Amygdala (tissue), 56 donors: Measurements from ENCODE around the gene RNPEPL1.
A peak's percentile ranks its signal among the peaks of the same experiment; 100 is the strongest.
"Not testable (repeated sequence)": the region's sequence is repeated elsewhere in the genome, so short reads cannot be mapped to it uniquely, and the experiment has no call there.

Experiments
- DNase-seq, 56 donors: peaks; one replicate each; lab custom pipeline; 2025; lab: John Stamatoyannopoulos, UW

RNPEPL1 gene

DNA sequence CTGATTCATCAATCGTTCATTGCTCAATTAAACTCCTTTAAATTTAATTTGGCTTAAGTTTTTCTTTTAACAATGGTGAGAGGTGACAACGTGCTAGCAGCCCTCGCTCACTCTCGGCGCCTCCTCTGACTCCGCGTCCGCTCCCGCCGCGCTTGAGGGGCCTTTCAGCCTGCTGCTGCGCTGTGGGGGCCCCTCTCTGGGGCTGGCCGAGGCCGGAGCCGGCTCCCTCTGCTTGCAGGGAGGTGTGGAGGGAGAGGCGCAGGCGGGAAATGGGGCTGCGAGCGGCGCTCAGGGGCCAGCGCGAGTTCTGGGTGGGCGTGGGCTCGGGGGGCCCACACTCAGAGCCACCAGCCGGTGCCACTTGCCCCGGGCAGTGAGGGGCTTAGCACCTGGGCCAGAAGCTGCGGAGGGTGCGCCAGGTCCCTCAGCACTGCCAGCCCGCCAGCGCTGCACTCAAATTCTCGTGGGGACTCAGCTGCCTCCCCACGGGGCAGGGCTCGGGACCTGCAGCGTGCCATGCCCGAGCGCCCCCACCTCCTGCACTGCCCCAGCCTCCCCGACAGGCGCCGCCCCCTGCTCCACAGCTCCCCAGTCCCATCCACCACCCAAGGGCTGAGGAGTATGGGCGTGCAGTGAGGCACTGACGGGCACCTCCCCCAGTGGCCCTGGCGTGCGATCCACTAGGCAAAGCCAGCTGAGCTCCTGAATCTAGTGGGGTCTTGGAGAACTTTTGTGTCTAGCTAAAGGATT lies 30.1 kb upstream of the RNPEPL1 start:
- DNase-seq, result no peak

DNA sequence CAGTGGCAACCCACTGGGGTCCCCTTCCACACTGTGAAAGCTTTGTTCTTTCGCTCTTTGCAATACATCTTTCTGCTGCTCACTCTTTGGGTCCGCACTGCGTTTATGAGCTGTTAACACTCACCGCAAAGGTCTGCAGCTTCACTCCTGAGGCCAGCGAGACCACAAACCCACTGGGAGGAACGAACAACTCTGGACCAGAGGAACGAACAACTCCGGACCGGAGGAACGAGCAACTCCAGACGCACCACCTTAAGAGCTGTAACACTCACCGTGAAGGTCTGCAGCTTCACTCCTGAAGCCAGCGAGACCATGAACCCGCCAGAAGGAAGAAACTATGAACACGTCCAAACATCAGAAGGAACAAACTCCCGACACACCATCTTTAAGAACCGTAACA lies 29.2 kb upstream of the RNPEPL1 start:
- DNase-seq, result not testable (repeated sequence)

DNA sequence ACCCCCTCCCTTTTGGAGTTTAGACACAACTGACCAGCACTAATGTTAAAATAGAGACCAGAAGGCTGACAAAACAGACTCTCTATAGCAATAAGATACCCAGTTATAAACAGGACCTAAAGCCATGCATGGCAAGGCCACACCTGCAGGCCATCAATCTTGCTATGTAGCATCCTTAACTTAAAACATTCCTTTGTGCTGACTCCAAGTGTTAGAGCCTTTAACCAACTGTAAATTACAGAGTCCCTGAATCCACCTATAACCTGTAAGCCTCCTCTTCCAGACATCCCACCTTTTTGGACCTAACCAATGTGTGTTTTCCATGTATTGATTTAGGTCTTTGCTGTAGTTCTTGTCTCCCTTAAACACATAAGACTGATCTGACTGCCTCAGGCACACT lies 28.4 kb upstream of the RNPEPL1 start:
- DNase-seq, result no peak

DNA sequence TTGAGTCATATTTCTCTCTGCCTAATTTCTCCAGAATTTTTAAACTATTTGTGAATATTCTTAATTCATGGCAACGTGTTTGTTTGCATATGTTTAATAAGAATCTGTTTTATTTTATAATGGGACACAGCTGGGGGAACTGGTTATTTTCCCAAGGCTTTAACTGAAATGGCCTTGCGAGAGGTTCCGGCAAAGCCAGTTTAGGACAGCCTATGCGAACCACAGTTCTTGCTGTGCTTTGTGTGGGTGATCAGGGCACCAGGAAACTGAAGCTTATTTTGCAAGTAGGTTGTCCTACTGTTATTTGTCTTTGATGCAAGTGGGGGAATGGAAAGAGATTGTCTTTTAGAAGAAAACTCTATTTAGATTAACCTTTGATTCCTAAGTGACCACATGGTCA lies 17.0 kb upstream of the RNPEPL1 start:
- no peak for DNase-seq

DNA sequence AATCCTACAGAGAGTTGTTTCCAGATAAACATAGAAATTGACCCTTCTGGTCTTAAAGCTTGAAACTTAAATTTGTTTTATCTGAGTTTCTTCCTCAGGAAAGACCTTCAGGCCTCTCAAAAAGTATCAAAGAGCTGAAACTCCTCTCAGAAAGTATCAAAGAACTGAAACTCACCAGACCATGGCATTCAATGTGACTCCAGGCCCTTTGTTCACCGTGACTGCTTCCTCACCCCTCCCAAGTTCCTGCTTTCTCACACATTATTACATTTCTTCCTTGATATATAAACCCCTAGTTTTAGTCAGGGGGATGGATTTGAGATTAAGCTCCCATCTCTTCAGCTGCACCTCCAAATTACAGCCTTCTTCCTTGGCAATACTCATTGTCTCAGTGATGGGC lies 16.5 kb upstream of the RNPEPL1 start:
- DNase-seq, result no peak

DNA sequence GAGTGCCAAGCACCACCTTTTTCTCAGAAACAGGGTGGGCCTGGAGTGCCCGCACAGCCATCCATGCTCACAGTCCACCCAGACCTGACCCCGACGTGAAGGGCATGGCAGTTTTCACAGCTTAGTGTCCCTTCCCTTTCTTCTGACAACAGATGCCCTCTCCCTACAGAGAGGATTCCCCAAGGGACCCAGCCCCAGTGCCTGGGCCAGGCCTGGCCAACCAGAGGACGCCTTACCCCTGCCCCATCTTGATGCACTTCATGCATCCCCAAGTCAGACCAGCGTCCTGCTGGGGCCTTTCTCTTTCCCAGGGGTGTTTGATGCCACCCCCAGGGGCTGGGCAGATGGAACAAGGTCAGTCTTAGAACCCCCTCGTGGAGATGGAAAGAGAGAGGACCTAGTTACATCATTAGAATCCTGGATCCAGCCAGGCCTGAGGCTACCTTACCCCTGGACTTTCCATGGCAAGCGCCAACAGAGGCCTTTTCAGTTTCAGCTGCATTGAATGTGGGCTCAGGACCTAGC lies 14.3 kb upstream of the RNPEPL1 start:
- no peak for DNase-seq

DNA sequence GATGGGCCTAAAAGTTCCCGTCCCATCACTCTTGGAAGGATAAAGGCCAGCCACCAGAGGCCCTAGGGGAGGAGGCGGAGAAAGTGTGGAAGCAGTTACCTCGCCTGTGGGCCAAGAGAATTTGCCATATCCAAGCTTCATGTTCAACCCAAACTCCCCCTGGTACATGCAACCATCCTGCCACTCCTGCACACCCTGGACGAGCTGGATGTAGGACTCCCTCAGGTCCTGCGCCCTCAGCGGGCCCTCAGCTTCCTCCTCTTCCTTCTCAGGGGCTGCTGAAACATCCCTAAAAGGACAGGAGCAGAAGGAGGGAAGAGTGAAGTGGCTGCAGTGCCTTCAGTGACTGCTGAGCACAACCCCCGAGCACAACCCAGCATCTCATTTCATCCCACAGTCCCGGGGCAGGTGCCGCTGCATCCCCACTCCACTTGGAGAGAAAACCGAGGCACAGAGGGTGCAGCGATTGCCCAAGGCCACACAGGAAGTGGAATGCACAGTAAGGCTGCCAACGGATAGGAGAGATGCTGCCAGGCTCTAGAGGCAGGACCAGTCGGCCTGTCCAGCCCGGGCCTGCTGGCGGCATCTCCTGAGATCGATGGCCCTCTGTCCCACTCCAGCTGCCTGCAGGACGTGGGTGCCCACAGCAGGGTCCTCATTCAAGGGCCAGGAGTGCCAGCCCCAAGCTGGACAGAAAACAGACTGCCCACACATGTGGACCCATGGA lies 13.4 kb upstream of the RNPEPL1 start:
- DNase-seq, result no peak

DNA sequence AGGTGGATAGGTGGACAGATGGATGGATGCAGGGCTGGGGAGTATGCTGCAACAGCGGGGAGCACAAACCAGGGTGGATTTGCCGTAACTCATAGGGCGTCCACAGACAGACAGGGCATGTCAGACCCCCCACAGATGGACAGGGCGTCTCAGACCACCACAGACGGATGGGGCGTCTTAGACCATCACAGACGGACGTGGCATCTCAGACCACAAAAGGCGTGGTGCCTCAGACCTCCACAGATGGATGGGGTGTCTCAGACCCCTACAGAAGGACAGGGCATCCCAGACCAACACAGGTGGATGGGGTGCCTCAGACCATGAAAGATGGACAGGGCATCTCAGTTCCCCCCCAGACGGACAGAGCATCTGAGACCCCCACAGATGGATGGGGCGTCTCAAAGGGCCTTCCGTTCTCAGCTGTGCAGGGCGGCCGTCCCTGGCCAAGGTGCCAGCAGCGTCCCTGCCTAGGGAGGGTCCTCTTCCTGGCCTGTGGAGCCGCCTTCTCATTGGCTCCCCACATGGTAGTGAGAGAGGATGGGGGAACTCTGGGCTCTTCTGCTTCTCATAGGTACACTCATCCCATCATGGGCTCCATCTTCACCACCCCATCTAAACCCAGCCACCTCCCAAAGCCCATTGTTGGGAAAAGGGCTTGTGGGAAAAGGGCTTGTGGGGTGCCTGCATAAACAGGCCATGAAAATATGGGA lies 12.6 kb upstream of the RNPEPL1 start:
- no peak for DNase-seq

DNA sequence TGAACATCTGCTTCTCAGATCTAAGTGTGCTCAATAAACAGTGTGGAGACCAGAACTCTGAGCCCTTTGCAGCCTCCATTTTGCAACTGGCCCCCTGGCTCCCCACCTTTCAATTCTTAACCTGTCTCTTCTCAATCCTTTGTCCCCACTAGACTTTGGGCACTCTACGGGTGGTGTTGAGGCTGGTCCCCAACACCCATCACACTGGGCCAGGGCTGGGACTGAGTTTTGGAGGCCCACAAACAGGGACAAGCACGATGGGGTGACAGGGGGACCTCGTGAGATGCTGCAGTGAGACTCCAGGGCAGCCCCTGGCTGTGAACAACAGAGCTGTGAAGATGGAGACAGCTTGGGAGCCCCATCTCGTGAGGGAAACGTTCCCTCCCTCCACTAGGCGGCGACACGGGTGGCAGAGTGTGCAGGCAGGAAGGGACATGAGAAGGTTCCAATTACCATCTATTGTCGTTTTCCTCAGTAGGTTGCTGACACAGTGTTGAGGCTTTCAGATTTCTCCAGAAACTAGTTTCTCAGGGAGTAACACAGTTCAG lies 11.7 kb upstream of the RNPEPL1 start:
- peak in 2 of 56 donors; percentile 28 to 37 for DNase-seq

DNA sequence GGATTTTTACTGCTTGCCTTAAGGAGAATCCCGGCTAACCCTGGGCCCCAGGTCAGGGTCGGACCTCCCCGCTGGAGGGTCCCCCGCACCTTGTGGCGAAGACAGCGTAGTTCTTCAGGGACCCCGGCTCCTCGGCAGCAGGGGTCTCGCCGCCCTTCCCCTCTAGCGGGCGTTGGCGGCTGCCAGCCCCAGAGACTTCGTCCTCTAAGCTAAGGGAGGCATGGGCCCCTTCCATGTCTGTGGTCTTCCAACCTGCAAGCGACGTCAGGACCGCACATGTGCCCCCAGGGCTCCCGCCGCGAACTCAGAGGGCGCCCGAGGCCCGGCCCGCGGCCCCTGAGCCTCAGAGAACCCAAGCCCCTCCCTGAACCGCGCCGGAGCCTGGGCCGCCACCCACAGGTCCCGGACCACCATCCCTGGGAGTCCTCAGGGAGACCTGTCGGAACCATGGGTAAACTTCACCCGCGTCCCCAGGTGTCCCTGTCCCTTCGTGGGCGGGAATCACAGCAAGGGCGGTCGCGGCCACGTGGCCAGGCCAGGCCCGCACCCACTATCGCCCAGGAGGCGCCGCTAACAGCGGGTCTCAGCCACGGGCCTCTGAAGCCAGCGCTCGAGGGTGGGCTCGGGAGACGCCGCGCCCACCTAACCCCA lies 11.1 kb upstream of the RNPEPL1 start:
- DNase-seq, result no peak

DNA sequence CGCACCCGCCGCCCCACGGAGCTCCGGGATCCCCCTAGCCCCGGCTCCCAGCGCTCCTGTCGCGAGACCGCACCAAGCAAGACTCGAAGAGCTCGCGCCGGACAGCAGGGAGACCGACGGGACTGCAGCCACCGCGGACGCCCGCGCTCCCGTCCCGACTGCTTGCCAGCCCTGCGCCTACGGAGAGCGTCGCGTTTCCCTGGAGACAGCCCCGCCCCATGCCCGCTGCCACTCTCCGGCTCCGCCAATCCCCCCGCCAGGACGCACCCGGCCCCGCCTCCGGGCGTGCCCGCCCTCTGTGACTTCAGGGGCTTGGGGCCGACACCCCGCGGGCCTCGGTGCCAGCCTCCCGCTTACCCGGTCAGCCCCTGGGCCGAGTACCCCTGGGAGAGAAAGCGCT lies 10.5 kb upstream of the RNPEPL1 start, which contains the start of gene ANKMY1:
Gene ANKMY1 (minus strand): TSS at position 181 of the 400 bp plus-strand sequence. CDS start 653 bp downstream, outside the sequence.
- peak in 18 of 56 donors; percentile 18 to 68 (median 53) for DNase-seq

DNA sequence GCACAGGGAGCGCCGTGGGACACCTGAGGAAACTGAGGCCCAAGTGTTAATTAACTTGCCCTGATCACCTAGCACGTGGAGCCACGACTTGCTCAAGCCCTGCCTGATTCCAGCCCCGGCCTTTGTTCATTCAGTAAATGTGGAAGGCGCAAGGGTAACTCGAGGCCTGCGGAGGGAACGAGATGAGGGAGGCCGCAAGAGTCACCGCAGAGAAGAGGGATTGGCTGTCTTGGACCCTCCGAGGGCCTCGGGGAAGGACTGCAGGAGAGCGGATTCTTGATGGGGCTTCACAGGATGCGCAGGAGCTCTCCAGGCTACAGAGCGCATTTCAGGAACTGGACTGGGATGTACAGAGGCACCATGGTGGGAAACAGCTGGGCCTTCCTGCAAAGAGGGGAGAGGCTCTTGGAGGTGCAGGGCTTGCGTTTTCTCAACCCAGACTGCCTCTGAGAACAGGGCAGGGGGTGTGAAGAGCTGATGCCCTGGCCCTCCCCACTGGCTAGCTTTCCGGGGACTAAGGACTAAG lies 10.0 kb upstream of the RNPEPL1 start:
- DNase-seq, result no peak

DNA sequence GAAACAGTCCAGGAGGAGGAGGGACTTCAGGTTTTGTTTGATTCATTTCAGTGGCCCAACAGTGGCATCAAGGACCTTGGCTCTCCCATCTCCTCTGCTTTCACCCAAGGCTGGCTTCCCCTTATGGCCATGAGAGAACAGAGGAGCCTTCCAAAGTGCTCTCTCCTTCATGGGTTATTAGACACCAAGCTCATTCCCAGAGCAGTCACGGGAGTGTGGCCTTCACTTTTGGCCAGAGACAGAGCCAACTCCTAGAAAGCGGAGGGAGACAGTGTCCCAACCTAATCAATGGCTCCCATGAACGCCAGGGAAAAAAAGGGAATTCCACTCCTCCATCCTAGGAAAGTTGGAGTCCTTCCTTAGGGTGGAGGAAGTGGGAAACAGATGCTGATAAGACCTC lies 9.0 kb upstream of the RNPEPL1 start:
- no peak for DNase-seq

DNA sequence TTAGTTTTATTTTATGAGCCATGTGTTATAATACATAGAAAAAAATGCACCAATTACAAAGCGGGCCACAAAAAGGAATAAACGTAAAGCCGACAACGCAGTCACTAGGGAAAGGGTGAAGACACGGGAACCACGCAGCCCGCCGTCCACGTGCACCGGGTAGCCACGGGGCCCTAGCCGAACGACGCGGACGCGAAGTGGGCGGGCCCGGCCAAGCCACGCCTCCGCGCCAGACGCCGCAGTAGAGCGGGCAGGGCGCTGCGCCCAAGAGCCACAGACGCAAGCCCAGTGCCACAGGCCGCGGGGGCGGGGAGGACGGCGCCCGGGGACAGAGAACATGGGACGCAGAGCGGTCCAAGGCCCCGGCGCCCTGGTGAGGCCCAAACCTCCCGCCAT lies 8.2 kb upstream of the RNPEPL1 start, which contains the start of gene DUSP28:
Gene DUSP28 (plus strand): TSS at position 274 of the 396 bp plus-strand sequence. CDS start 328 bp downstream, outside the sequence.
- DNase-seq, result peak in 54 of 56 donors; percentile 48 to 95 (median 82)

DNA sequence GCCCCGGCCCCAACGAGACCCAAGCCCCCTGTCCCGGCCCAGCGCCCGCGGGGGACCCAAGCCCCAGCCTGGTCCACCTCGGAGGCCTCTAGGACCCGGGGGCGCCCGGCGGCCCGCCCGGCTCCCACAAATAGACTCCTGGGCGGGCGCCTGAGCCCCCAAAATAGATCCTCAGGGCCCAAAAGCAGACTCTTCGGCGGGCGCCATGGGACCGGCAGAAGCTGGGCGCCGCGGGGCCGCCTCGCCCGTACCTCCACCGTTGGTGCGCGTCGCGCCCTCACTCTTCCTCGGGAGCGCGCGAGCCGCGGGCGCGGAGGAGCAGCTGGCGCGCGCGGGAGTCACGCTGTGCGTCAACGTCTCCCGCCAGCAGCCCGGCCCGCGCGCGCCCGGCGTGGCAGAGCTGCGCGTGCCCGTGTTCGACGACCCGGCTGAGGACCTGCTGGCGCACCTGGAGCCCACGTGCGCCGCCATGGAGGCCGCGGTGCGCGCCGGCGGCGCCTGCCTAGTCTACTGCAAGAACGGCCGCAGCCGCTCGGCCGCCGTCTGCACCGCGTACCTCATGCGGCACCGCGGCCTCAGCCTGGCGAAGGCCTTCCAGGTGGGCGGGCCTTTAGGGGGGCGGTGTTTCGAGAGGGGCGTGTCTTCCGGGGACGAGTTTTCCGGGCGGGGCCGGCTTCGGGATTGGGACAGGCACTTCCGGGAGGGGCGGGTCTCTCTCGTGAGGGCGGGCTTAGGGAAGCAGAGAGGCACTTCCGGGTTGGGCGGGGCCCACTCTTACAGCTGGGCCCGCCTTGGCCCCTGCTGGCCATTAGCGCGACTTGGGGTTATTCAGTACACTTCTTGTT lies 7.6 kb upstream of the RNPEPL1 start:
- peak; percentile 54 to 100 (median 97) for DNase-seq

DNA sequence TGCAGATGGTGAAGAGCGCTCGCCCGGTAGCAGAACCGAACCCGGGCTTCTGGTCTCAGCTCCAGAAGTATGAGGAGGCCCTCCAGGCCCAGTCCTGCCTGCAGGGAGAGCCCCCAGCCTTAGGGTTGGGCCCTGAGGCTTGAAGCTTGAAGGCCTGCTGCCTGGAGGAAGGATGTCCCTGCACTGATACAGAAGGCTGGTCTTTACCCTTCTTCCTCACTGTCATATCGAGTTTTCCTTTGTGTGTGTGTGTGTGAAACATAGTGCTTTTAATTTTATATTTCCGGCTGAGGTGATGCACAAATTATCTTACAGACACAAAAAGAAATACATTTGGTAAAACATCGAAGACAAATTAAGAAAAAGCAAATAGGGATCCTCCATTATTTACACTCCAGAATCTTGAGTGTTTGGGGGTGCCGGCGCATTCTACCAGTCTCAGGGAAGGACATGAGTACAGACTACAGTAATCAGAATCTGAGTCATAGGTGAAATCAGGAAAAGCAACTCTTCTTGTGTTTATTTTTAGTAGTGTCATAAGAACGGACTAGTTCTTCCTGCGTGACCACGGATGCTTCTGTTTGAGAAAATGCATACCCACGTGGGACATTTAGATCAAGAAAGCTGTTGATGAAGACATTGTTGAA lies 6.8 kb upstream of the RNPEPL1 start:
- no peak for DNase-seq

DNA sequence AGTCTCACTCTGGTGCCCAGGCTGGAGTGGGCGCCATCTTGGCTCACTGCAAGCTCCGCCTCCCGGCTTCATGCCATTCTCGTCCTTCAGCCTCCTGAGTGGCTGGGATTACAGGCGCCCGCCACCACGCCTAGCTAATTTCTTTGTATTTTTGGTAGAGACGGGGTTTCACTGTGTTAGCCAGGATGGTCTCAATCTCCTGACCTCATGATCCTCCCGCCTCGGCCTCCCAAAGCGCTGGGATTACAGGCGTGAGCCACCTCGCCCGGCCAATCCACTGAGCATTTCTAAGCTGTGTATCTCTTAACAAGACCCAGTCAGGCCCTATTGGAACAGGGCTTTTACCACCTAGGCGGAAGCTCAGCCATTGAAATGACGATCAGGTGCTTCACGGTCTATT lies 5.1 kb upstream of the RNPEPL1 start:
- DNase-seq, result not testable (repeated sequence)

DNA sequence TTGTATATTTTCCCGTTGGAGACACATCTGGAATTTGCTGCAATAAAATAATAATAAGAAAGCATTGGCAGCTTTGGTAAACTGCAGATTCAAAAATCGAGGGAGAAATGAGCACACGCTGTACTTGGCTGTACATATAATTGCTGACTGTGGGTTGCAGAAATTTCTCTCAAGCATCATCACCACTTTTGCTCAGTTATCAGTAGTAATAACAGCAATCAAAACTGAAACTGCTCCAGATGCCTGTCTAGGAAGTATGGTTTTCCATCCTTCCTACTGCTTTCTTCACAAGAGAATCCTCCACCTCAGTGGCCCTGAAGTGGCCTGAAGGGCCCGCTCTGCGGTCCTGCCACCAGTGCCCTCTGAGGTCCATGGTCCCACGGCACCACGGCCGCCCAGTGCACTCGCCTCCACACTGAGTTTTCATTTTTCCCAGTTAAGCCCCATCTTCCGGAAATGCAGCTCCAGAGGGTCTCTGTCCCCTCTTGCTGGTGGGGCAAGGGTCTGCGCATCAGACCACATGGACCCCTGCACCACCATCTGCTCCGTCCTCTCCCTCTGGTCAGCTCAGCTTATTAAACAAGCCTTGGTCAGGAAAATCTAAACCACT lies 4.2 kb upstream of the RNPEPL1 start:
- DNase-seq, result no peak
